ENCODE data around the gene PLEK2.

- TF ChIP-seq, protein P1, sequence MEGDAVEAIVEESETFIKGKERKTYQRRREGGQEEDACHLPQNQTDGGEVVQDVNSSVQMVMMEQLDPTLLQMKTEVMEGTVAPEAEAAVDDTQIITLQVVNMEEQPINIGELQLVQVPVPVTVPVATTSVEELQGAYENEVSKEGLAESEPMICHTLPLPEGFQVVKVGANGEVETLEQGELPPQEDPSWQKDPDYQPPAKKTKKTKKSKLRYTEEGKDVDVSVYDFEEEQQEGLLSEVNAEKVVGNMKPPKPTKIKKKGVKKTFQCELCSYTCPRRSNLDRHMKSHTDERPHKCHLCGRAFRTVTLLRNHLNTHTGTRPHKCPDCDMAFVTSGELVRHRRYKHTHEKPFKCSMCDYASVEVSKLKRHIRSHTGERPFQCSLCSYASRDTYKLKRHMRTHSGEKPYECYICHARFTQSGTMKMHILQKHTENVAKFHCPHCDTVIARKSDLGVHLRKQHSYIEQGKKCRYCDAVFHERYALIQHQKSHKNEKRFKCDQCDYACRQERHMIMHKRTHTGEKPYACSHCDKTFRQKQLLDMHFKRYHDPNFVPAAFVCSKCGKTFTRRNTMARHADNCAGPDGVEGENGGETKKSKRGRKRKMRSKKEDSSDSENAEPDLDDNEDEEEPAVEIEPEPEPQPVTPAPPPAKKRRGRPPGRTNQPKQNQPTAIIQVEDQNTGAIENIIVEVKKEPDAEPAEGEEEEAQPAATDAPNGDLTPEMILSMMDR (IDR thresholded peaks at IDR 0.05): no peak
- TF ChIP-seq POLR2AphosphoS5 (IDR thresholded peaks at IDR 0.05) (no peak), POLR2A (IDR thresholded peaks at IDR 0.05) (no peak)
These were observed 1.7 kb downstream of the PLEK2 start for GRCh38 chr14:67410313-67410712.

Measured in suprapubic skin (tissue), 4 donors.